ENCODE measurements around the gene SLC1A3. TPM values are rescaled to one million over a fixed set of nuclear protein-coding genes. Genes with fewer than 3 reads are reported as not detected.

SLC1A3 gene
- total and polyA plus RNA-seq, 11 donors: 49.5 to 153 (median 66.1) TPM

- TF ChIP-seq CTCF (IDR thresholded peaks at IDR 0.05) (no peak), POLR2A (IDR thresholded peaks at IDR 0.05) (no peak)
- H3K36me3 ChIP-seq: no peaks in the 10 kb centered on the region
- no peaks in the 10 kb centered on the region for H3K27me3 ChIP-seq
- H3K27ac ChIP-seq: peak overlapping the region in 10 of 12 donors; percentile 24 to 75 (median 45)
- WGBS, 4 donors: 18 to 33% (median 26%) methylated on average over 1 of the region's 1 CpG
- peaks cover 0 to 37% (median 10%) of the 10 kb centered on the region in 12 donors for H3K4me1 ChIP-seq
- ATAC-seq (peak; percentile 87 to 91 (median 89)), DNase-seq (peak in 4 of 5 donors; percentile 45 to 58 (median 50))
- intact Hi-C loops (cut with DNase I): no loop called here
- H3K4me3 ChIP-seq: no peak overlapping the region
- peaks cover 0 to 13% (median 0%) of the 10 kb centered on the region in 12 donors for H3K9me3 ChIP-seq
These were observed 97.7 kb downstream of the SLC1A3 start for GRCh38 chr5:36704131-36704530.

- ATAC-seq: no peak
- Histone ChIP-seq H3K27me3 (no peaks in the 10 kb centered on the region), H3K27ac (peak overlapping the region in 6 of 12 donors; percentile 20 to 71 (median 59)), H3K36me3 (no peaks in the 10 kb centered on the region), H3K9me3 (peaks cover 0 to 13% (median 0%) of the 10 kb centered on the region in 12 donors), H3K4me3 (no peak overlapping the region), H3K4me1 (peaks cover 0 to 37% (median 10%) of the 10 kb centered on the region in 12 donors)
- TF ChIP-seq POLR2A (IDR thresholded peaks at IDR 0.05) (no peak), CTCF (IDR thresholded peaks at IDR 0.05) (no peak)
- intact Hi-C loops (cut with DNase I): no loop called here
- DNase-seq: no peak
- WGBS, 4 donors: 40 to 62% (median 45%) methylated on average over 3 of the region's 3 CpGs
These were observed 98.6 kb downstream of the SLC1A3 start for GRCh38 chr5:36705055-36705454.

- peaks cover 0 to 13% (median 0%) of the 10 kb centered on the region in 12 donors for H3K9me3 ChIP-seq
- intact Hi-C loops (cut with DNase I): no loop called here
- no peaks in the 10 kb centered on the region for H3K36me3 ChIP-seq
- H3K27me3 ChIP-seq: no peaks in the 10 kb centered on the region
- H3K27ac ChIP-seq: no peak overlapping the region
- TF ChIP-seq POLR2A (IDR thresholded peaks at IDR 0.05) (no peak), CTCF (IDR thresholded peaks at IDR 0.05) (no peak)
- no peak overlapping the region for H3K4me3 ChIP-seq
- ATAC-seq (no peak), DNase-seq (no peak)
- peaks cover 0 to 30% (median 9%) of the 10 kb centered on the region in 12 donors for H3K4me1 ChIP-seq
- WGBS, 4 donors: 47 to 67% (median 55%) methylated on average over 4 of the region's 4 CpGs
These were observed 100.3 kb downstream of the SLC1A3 start for GRCh38 chr5:36706662-36707061.

- ATAC-seq: no peak
- Histone ChIP-seq H3K36me3 (no peaks in the 10 kb centered on the region), H3K27ac (no peak overlapping the region), H3K4me1 (peaks cover 0 to 14% (median under 1%) of the 10 kb centered on the region in 12 donors), H3K27me3 (no peaks in the 10 kb centered on the region), H3K9me3 (peaks cover 0 to 13% (median 0%) of the 10 kb centered on the region in 12 donors), H3K4me3 (no peak overlapping the region)
- peak in 2 of 12 donors; percentile 14 to 19 for TF ChIP-seq CTCF (IDR thresholded peaks at IDR 0.05)
- no peak for TF ChIP-seq POLR2A (IDR thresholded peaks at IDR 0.05)
- 73 to 86% (median 81%) methylated on average over 5 of the region's 5 CpGs for WGBS, 4 donors
- no peak for DNase-seq
- intact Hi-C loops (cut with DNase I): no loop called here
These were observed 102.6 kb downstream of the SLC1A3 start for GRCh38 chr5:36708996-36709395.

Data from heart left ventricle (tissue), 16 donors.